ENCODE data around the gene CGB5.
"Not testable (repeated sequence)": the region's sequence is repeated elsewhere in the genome, so short reads cannot be mapped to it uniquely, and the experiment has no call there.

The CGB5 gene

DNA sequence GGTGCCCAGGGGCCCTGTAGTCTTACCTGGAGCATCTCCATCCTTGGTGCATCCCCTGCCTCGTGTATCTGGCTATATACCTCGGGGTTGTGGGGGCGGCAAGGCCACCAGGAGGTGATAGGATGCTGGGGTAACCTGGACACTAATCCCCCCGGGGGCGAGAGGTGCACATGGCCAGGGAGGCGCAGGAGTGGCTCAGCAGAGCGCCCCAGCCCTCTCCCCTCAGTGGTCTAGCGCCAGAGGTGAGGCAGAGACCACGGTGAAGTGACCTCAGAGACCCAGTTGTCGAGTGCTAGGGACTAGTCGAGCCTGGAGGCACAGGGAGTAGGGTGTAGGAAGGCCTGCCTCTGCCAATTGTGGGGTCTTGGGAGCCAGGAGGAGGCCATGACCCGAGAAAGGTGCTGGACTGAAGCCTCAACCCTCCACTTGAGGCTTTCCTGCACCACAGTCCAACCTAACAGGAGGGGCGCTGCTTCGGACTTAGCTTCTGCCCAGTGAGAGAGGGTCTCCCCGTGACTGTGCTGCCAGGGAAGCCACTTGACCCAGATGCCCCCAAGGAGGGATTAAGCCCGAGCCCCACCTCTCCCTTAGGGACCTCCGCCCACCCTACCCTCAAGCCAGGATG lies 26.5 kb upstream of the CGB5 start, which contains the start of gene LHB:
LHB (minus strand) TSS at position 51 of the 625 bp plus-strand sequence; CDS start at position 41, 10 bp downstream.
- Histone ChIP-seq H3K4me3 (ENCODE audit: low read length) (no peak within 1 kb of the TSS), H3K36me3 (ENCODE audit: insufficient read depth, low read length) (peaks cover 40% of the 10 kb centered on the region), H3K27me3 (ENCODE audit: insufficient read depth, low read length) (no peaks in the 10 kb centered on the region), H3K9me3 (ENCODE audit: low read length) (peaks cover 16% of the 10 kb centered on the region), H3K4me1 (ENCODE audit: insufficient read depth, low read length) (peaks cover 3% of the 10 kb centered on the region), H2AFZ (ENCODE audit: low read depth, low read length) (no peak within 1 kb of the TSS)

DNA sequence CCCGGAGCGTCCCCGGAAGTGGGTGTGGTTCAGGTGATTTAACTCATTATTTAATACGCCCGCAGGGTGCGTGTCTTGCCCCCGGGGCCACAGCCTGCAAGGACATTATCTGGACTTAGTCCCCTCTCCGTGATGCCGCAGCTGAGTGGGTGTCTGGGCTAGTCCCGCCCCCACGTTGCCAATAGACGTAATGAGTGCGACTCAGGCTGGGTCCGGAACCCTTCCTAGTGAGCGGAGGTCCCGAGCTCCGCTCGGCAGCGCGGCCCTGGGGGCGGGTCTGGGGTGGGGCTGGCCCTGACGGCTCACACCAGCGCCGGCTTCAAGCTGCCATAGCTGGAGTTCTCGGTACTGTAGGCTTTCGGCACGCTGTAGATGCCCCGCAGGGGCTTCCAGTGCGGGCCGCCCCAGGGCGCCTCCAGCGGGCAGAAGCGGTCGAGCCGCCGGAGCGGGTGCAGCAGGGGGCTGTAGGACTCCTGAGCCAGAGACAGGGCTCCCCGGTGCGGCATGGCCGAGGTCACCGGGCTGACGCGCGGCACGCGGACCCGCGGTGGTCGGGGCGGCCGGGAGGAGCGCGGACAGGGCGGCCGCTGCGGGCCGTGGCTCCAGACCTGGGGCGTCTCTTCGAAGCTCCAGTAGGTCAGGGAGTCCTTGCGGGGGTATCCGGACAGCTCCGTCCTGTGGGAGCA lies 25.8 kb upstream of the CGB5 start:
- H3K4me3 ChIP-seq (ENCODE audit: low read length) = no peak overlapping the region

DNA sequence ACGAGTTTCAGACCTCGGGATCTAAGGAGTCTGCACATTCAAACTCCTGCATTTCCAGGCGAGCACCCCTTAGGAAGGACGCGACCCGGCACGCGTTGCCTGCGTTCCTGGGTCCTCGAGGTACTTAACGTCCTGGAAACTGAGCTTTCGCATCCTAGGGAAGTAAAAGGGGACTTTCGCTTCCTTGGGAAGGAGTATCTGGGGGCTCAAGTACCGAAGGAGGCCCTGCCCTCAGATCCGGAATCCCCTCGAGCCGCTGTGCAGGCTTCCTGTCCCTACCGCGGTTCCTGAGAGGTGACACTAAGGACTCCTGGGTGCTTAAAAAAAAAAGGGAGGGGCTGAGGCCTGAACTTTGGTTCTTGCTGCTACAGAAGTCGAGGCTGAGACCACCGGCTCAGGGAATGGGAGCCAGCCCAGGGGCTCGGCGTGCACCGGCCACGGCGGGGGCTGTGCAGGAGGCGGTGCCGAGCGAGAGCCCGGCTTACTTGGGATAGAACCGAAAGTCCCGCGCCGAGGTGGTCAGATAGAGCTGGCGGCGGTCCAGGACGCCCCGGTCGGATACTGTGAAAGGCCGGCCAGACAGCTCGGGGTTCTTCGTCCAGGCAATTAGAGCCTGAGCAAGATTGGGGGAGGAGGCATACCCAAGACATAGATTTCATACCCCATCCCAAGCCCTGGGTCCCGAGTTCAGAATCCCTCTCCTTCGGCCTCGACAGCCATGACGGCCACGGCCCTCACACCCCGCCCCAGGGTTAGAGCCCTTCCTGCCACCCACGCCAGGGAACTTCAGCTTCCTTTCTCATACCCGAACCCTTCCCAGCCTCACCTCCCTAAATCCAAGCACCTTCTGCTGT lies 25.0 kb upstream of the CGB5 start:
- H3K4me3 ChIP-seq (ENCODE audit: low read length); H2AFZ ChIP-seq (ENCODE audit: low read depth, low read length); H3K4me1 ChIP-seq (ENCODE audit: insufficient read depth, low read length); H3K27me3 ChIP-seq (ENCODE audit: insufficient read depth, low read length): not testable (repeated sequence)
- Histone ChIP-seq H3K9me3 (ENCODE audit: low read length) (peaks cover 16% of the 10 kb centered on the region), H3K36me3 (ENCODE audit: insufficient read depth, low read length) (peaks cover 34% of the 10 kb centered on the region)

More for the DNA sequence above, 25.8 kb upstream of the CGB5 start:
- no peaks in the 10 kb centered on the region for H3K27me3 ChIP-seq (ENCODE audit: insufficient read depth, low read length)
- H3K4me1 ChIP-seq (ENCODE audit: insufficient read depth, low read length) = peaks cover 3% of the 10 kb centered on the region
- peaks cover 34% of the 10 kb centered on the region for H3K36me3 ChIP-seq (ENCODE audit: insufficient read depth, low read length)
- no peak overlapping the region for H2AFZ ChIP-seq (ENCODE audit: low read depth, low read length)
- peaks cover 16% of the 10 kb centered on the region for H3K9me3 ChIP-seq (ENCODE audit: low read length)

DNA sequence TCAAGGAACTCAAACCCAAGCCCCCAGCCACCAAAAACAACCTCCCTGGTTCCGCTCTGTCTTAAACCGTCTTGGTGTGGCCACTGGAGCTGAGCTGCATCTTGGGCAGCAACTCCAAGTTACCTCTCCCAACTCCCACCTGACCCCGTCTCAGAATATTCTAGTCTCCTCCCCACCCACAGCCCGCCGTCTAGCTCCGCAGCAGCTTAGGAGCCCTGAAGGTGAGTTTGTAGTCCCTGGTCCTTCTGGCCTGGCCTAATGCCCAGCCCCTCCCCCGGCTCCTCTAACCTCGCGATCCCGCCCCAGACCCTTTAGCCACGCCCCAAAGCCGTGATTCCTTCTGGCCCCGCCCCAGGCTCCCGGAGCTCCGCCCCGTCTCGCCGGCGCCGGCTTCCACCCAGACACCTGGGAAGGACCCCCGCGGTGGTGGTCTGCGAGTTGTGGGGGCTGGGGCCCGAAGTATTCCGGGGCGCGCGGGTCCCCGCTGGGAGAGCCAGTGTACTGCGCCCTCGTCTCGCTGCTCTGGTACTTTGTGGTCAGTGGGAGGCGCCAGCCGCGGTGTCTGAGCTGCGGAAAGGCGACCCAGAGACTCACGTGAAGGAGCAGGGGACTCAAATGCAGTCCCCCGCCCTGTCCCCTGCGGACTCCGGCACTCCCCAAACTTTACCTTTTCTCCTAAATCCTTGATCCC lies 24.3 kb upstream of the CGB5 start:
- Histone ChIP-seq H3K4me3 (ENCODE audit: low read length) (no peak overlapping the region), H3K27me3 (ENCODE audit: insufficient read depth, low read length) (no peaks in the 10 kb centered on the region), H3K4me1 (ENCODE audit: insufficient read depth, low read length) (peaks cover 3% of the 10 kb centered on the region), H2AFZ (ENCODE audit: low read depth, low read length) (no peak overlapping the region), H3K9me3 (ENCODE audit: low read length) (peaks cover 16% of the 10 kb centered on the region), H3K36me3 (ENCODE audit: insufficient read depth, low read length) (peaks cover 27% of the 10 kb centered on the region)

DNA sequence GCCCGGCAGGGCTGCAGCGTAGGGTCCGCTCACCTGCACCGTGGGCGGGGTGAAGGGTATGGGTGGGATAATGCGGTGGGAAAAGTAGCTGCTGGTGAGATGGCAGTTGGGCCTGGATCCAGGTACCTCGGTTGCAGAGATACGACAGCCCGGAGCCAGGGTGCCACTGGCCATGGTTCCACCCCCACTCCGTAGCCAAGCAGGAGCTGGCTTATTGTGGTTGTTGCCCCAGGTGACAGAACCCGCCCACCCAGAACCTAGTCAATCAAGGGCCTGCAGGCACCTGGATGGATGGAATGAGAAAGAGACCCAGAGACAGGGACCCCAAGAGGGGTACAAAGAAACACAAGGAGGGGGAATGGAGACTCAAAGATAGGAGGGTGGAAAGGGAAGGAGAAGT lies 23.3 kb upstream of the CGB5 start:
- Histone ChIP-seq H3K9me3 (ENCODE audit: low read length) (peaks cover 16% of the 10 kb centered on the region), H3K4me3 (ENCODE audit: low read length) (no peak overlapping the region), H2AFZ (ENCODE audit: low read depth, low read length) (no peak overlapping the region), H3K36me3 (ENCODE audit: insufficient read depth, low read length) (peaks cover 18% of the 10 kb centered on the region), H3K27me3 (ENCODE audit: insufficient read depth, low read length) (no peaks in the 10 kb centered on the region), H3K4me1 (ENCODE audit: insufficient read depth, low read length) (peaks cover 3% of the 10 kb centered on the region)

DNA sequence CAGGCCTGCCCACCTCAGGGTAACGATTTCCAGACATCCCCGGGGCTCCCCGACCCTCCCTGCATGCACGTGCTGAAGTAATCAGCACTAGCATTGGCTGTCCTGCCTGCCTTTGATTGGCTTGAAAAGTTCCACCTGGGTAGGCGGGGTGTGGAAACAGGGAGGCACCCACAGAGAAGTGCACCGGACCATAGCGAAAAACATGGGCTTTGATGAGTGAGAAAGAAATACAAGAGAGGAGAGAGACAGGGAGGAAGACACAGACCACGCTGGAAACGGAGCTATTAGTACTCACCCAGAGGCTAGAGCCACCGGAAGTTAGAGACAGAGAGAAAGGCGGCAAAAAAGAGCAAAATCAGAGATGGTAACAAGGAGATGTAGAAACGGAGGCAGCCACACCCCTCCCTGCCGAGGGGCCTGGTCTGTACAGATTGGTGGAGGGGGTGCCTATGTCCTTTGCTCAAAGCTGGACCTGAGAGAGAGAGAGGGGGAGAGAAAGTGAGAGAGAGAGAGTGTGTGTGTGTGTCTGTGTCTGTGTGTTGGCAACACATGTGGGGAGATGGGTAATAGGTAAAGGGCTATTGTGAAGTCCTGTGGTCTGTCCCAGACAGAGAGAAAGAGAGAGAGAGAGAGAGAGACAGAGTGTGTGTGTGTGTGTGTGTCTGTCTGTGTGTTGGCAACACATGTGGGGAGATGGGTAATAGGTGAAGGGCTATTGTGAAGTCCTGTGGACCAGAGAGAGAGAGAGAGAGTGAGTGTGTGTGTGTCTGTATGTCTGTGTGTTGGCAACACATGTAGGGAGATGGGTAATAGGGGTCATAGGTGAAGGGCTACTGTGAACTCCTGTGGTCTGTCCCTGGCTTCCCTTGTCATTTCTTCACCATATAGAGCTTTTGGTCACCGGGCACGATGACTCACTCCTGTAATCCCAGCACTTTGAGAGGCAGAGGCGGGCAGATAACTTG lies 22.4 kb upstream of the CGB5 start:
- H3K27me3 ChIP-seq (ENCODE audit: insufficient read depth, low read length) = no peaks in the 10 kb centered on the region
- H3K4me3 ChIP-seq (ENCODE audit: low read length) = no peak overlapping the region
- H2AFZ ChIP-seq (ENCODE audit: low read depth, low read length) = no peak overlapping the region
- peaks cover 11% of the 10 kb centered on the region for H3K9me3 ChIP-seq (ENCODE audit: low read length)
- peaks cover 3% of the 10 kb centered on the region for H3K4me1 ChIP-seq (ENCODE audit: insufficient read depth, low read length)
- H3K36me3 ChIP-seq (ENCODE audit: insufficient read depth, low read length) = peaks cover 9% of the 10 kb centered on the region

DNA sequence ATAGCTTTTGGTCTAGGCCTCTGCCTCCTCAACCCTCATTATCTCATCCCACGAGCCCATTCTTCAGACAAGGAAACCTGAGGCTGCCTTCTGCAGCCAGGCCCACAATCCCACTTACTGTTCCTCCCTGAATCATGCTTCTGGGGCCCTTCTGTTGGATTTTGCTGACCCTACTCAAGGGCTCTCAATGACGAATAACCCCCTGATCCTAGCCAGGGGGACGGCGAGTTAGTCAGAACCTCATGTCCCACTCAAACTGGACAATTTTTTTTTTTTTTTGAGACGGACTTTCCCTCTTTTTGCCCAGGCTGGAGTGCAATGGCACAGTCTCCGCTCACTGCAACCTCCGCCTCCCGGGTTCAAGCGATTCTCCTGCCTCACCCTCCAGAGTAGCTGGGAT lies 21.5 kb upstream of the CGB5 start:
- H3K36me3 ChIP-seq (ENCODE audit: insufficient read depth, low read length) = peaks cover 2% of the 10 kb centered on the region
- H3K9me3 ChIP-seq (ENCODE audit: low read length) = peaks cover 9% of the 10 kb centered on the region
- no peak overlapping the region for H2AFZ ChIP-seq (ENCODE audit: low read depth, low read length)
- no peak overlapping the region for H3K4me3 ChIP-seq (ENCODE audit: low read length)
- H3K27me3 ChIP-seq (ENCODE audit: insufficient read depth, low read length) = no peaks in the 10 kb centered on the region
- peaks cover 3% of the 10 kb centered on the region for H3K4me1 ChIP-seq (ENCODE audit: insufficient read depth, low read length)

DNA sequence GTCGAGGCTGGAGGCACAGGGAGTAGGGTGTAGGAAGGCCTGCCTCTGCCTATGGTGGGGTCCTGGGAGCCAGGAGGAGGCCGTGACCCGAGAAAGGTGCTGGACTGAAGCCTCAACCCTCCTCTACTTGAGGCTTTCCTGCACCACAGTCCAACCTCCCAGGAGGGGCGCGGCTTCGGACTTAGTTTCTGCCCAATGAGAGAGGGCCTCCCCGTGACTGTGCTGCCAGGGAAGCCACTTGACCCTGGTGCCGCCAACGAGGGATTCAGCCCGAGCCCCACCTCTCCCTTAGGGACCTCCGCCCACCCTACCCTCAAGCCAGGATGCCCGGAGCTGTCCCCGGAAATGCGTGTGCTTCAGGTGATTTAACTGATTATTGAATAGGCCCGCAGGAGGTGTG lies 19.4 kb upstream of the CGB5 start, which contains the start of gene CGB3:
CGB3 (minus strand) TSS at position 101 of the 400 bp plus-strand sequence. CDS start 362 bp downstream, outside the sequence.
- not testable (repeated sequence) for H3K36me3 ChIP-seq (ENCODE audit: insufficient read depth, low read length); H3K4me3 ChIP-seq (ENCODE audit: low read length); H3K4me1 ChIP-seq (ENCODE audit: insufficient read depth, low read length); H2AFZ ChIP-seq (ENCODE audit: low read depth, low read length); H3K27me3 ChIP-seq (ENCODE audit: insufficient read depth, low read length); H3K9me3 ChIP-seq (ENCODE audit: low read length)

DNA sequence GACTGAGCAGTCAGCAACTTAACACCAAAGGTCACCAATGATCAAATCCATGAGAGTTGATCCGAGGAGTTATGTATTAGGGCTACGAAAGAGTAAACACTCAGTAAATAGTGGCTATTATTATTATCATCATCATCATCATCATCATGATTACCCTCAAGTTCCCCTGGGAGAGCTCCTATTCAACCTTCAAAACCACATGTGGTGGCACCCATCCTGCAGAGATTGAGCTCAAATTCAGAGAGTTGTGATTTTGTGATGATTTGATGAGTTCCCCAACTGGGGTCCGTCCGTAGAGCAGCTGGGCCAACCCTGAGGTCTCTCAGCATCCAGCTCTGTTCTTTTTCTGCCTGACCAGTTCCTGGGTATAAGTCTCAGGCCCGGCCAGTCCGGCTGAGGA lies 18.6 kb upstream of the CGB5 start:
- H3K4me1 ChIP-seq (ENCODE audit: insufficient read depth, low read length); H2AFZ ChIP-seq (ENCODE audit: low read depth, low read length); H3K9me3 ChIP-seq (ENCODE audit: low read length); H3K27me3 ChIP-seq (ENCODE audit: insufficient read depth, low read length); H3K4me3 ChIP-seq (ENCODE audit: low read length); H3K36me3 ChIP-seq (ENCODE audit: insufficient read depth, low read length): not testable (repeated sequence)

DNA sequence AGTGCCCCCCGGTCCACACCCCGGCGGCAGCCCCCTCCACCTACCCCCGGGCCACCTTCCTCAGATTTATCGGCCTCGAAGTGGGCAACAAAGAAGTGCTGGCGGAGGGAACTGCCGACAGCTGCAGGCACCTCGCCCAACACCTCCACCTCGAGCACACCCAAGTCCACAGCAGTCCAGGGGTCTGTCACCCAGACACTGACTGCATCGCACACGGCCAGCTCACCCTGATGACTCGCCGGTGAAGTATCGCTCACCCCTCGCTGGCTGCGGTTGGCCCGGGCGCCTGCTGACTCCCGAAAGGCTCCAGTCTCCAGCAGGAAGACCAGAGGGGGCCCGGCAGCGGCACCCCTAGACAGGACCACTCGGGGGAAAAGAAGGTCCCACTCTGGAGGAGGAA lies 18.0 kb upstream of the CGB5 start:
- H3K27me3 ChIP-seq (ENCODE audit: insufficient read depth, low read length); H3K4me3 ChIP-seq (ENCODE audit: low read length); H2AFZ ChIP-seq (ENCODE audit: low read depth, low read length); H3K36me3 ChIP-seq (ENCODE audit: insufficient read depth, low read length); H3K9me3 ChIP-seq (ENCODE audit: low read length); H3K4me1 ChIP-seq (ENCODE audit: insufficient read depth, low read length): not testable (repeated sequence)

DNA sequence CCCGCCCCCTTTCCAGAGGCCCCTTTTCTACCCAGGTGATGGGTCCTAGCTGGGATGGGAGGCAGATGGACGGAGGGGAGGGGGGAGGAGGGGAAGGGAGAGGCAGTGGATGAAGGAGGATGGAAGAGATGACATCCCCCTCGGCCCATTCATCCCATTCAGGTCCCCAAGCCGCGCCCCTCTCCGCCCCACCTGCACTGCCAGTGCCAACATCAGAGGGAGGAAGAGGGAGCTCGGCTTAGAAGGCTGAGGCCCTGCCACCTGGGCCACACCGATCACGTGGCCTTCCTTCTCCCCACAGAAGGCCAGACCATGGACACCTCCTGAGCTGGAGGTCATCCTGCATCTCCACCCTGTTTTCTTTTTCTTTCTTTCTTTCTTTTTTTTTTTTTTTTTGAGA lies 15.0 kb upstream of the CGB5 start:
- not testable (repeated sequence) for H3K27me3 ChIP-seq (ENCODE audit: insufficient read depth, low read length); H3K4me1 ChIP-seq (ENCODE audit: insufficient read depth, low read length); H3K36me3 ChIP-seq (ENCODE audit: insufficient read depth, low read length); H3K9me3 ChIP-seq (ENCODE audit: low read length); H3K4me3 ChIP-seq (ENCODE audit: low read length); H2AFZ ChIP-seq (ENCODE audit: low read depth, low read length)

DNA sequence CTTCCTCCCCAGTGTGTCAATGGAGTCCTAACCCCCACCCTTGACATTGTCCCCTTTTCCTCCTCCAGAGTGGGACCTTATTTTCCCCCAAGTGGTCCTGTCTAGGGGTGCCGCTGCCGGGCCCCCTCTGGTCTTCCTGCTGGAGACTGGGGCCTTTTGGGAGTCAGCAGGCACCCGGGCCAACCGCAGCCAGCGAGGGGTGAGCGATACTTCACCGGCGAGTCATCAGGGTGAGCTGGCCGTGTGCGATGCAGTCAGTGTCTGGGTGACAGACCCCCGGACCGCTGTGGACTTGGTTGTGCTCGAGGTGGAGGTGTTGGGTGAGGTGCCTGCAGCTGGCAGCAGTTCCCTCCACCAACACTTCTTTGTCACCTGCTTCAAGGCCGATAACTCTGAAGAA lies 13.9 kb upstream of the CGB5 start:
- H2AFZ ChIP-seq (ENCODE audit: low read depth, low read length); H3K27me3 ChIP-seq (ENCODE audit: insufficient read depth, low read length); H3K4me3 ChIP-seq (ENCODE audit: low read length); H3K4me1 ChIP-seq (ENCODE audit: insufficient read depth, low read length); H3K36me3 ChIP-seq (ENCODE audit: insufficient read depth, low read length); H3K9me3 ChIP-seq (ENCODE audit: low read length): not testable (repeated sequence)
